Loucy (cell line): ENCODE data around the gene ZSWIM4.

Experiments
- CTCF ChIP-seq: fragments of 200-600 bp; sonication (generic); conservative IDR thresholded peaks from 2 replicates; pipeline ENCODE4 v1.5.1; 2014; ENCODE audit warnings: mild to moderate bottlenecking, antibody characterized with exemption, low read length
- EZH2phosphoT487 ChIP-seq: fragments of 200-600 bp; IDR thresholded peaks from 2 replicates; pipeline ENCODE4 v1.6.1; 2018; ENCODE audit warnings: antibody characterized with exemption, mild to moderate bottlenecking, moderate library complexity, borderline replicate concordance

GRCh38 chr19:13831537-13832467, 36.6 kb downstream of the ZSWIM4 start:
- TF ChIP-seq EZH2phosphoT487 (no peak), CTCF (no peak)
